Activated CD4-positive, alpha-beta memory T cell treated with anti-CD3 and anti-CD28 coated beads for 36 hours (primary cell): ENCODE results near the gene VWF. TPM values are rescaled to one million over a fixed set of nuclear protein-coding genes. Genes with fewer than 3 reads are reported as not detected.
A peak's percentile ranks its signal among the peaks of the same experiment; 100 is the strongest.
"Not testable (repeated sequence)": the region's sequence is repeated elsewhere in the genome, so short reads cannot be mapped to it uniquely, and the experiment has no call there.

Experiments used
- CTCF ChIA-PET: fragments of 350-600 bp; sonication (Branson Sonifier 250); formaldehyde crosslinking; loops from one replicate; lab custom pipeline; 2021; ENCODE audit warnings: antibody characterized with exemption, inconsistent platforms; lab: Charles Lee
- POLR2A ChIA-PET: fragments of 350-600 bp; sonication (Branson Sonifier 250); formaldehyde crosslinking; loops from one replicate; lab custom pipeline; 2021; ENCODE audit warnings: antibody characterized with exemption; lab: Charles Lee
- DNase-seq: peaks from one replicate; pipeline ENCODE4 v3.0.0-alpha.2; 2020
- H3K27ac Mint-ChIP-seq: one replicate; pipeline ENCODE4 v1.8.0; 2021; ENCODE audit warnings: mixed read lengths
- H3K27me3 Mint-ChIP-seq: one replicate; pipeline ENCODE4 v1.8.0; 2021; ENCODE audit warnings: mixed read lengths
- H3K36me3 Mint-ChIP-seq: one replicate; pipeline ENCODE4 v1.8.0; 2021; ENCODE audit warnings: mixed read lengths
- H3K4me1 Mint-ChIP-seq: one replicate; pipeline ENCODE4 v1.8.0; 2021; ENCODE audit warnings: low read depth, mixed read lengths
- H3K4me3 Mint-ChIP-seq: one replicate; pipeline ENCODE4 v1.8.0; 2021; ENCODE audit warnings: mild to moderate bottlenecking, mixed read lengths
- H3K9me3 Mint-ChIP-seq: one replicate; pipeline ENCODE4 v1.8.0; 2021; ENCODE audit warnings: mixed read lengths
- intact Hi-C: fragments of 100-400 bp; cut with micrococcal nuclease; formaldehyde crosslinking; loops from one replicate; pipeline ENCODE4 v1.15.1; 2023
- total RNA-seq, 2 experiments: library from RNA; stranded (reverse); gene quantifications; one replicate each; pipeline ENCODE4 v1.2.3, GENCODE V29; 2021

VWF gene
- total RNA-seq, 2 experiments from 2014 or later: not detected

GRCh38 chr12:6142368-6143302 lies 18.2 kb upstream of the VWF start:
- H3K9me3 Mint-ChIP-seq, H3K36me3 Mint-ChIP-seq, H3K27me3 Mint-ChIP-seq, DNase-seq, H3K4me3 Mint-ChIP-seq, CTCF ChIA-PET, H3K27ac Mint-ChIP-seq: not testable (repeated sequence)
- POLR2A ChIA-PET: interaction anchor here (0.8 kb wide), 1 partner anchor 25 kb away, joined by 4 read pairs; no protein-coding TSS in a partner anchor
- peaks cover 36% of the 10 kb centered on the region for H3K4me1 Mint-ChIP-seq
- intact Hi-C loops: loop anchor here (10.0 kb wide), 1 partner anchor 68 kb away; no protein-coding TSS in a partner anchor

DNA sequence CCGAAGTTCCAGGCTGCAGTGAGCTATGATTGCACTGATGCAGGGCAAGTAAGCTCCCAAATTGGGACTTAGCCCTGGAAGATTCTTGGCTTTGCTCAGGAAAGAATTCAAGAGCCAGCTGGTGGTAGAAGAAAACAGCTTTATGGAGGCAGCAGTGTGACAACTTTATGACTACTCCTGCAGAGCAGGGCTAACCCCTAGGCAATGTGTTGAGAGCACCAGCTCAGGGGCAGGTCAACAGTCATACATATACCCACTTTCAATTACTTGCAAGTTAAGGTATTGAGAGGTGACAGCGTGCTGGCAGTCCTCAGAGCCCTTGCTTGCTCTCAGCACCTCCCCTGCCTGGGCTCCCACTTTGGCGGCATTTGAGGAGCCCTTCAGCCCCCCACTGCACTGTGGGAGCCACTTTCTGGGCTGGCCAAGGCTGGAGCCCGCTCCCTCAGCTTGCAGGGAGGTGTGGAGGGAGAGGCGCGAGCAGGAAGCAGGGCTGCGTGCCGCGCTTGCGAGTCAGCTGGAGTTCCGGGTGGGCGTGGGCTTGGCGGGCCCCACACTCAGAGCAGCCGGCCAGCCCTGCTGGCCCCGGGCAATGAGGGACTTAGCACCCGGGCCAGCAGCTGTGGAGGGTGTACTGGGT lies 17.4 kb upstream of the VWF start:
- not testable (repeated sequence) for H3K9me3 Mint-ChIP-seq, H3K36me3 Mint-ChIP-seq, H3K4me3 Mint-ChIP-seq, H3K27me3 Mint-ChIP-seq
- Mint-ChIP-seq H3K27ac (peak overlapping the region; percentile 81), H3K4me1 (peaks cover 36% of the 10 kb centered on the region)
- intact Hi-C loops: loop anchor here (2.0 to 10.0 kb wide), 2 partner anchors 27 to 67 kb away; no protein-coding TSS in a partner anchor
- CTCF ChIA-PET: interaction anchor here (0.5 to 1.4 kb wide), 4 partner anchors 22 to 137 kb away, joined by 3 to 5 read pairs (median 3); no protein-coding TSS in a partner anchor
- POLR2A ChIA-PET: interaction anchor here (0.8 kb wide), 1 partner anchor 26 kb away, joined by 4 read pairs; no protein-coding TSS in a partner anchor
- DNase-seq: peak; percentile 35

- Mint-ChIP-seq H3K27ac (peak overlapping the region; percentile 81), H3K9me3 (no peaks in the 10 kb centered on the region), H3K4me1 (peaks cover 36% of the 10 kb centered on the region), H3K4me3 (no peak overlapping the region), H3K36me3 (no peaks in the 10 kb centered on the region), H3K27me3 (no peaks in the 10 kb centered on the region)
- POLR2A ChIA-PET: interaction anchor here (0.6 kb wide), 1 partner anchor 27 kb away, joined by 3 read pairs; no protein-coding TSS in a partner anchor
- DNase-seq: peak; percentile 57
- intact Hi-C loops: loop anchor here (2.0 to 10.0 kb wide), 2 partner anchors 28 to 66 kb away; no protein-coding TSS in a partner anchor
- CTCF ChIA-PET: interaction anchor here (1.1 to 1.4 kb wide), 3 partner anchors 23 to 138 kb away, joined by 3 to 5 read pairs (median 3); no protein-coding TSS in a partner anchor
These were observed 16.4 kb upstream of the VWF start for GRCh38 chr12:6140651-6141447.

GRCh38 chr12:6135071-6135470 lies 10.6 kb upstream of the VWF start:
- Mint-ChIP-seq H3K36me3 (no peaks in the 10 kb centered on the region), H3K27ac (no peak overlapping the region), H3K9me3 (no peaks in the 10 kb centered on the region), H3K4me3 (no peak overlapping the region), H3K4me1 (peaks cover 6% of the 10 kb centered on the region), H3K27me3 (no peaks in the 10 kb centered on the region)
- ChIA-PET POLR2A (no interaction called here), CTCF (interaction anchor here (0.6 kb wide), 1 partner anchor 60 kb away, joined by 3 read pairs; no protein-coding TSS in a partner anchor)
- intact Hi-C loops: no loop called here
- DNase-seq: no peak

GRCh38 chr12:6133642-6134041 lies 9.2 kb upstream of the VWF start:
- Mint-ChIP-seq H3K27ac (no peak overlapping the region), H3K4me1 (no peaks in the 10 kb centered on the region), H3K9me3 (no peaks in the 10 kb centered on the region), H3K4me3 (no peak overlapping the region), H3K27me3 (no peaks in the 10 kb centered on the region), H3K36me3 (no peaks in the 10 kb centered on the region)
- intact Hi-C loops: no loop called here
- DNase-seq: no peak
- POLR2A ChIA-PET: interaction anchor here (0.6 to 0.7 kb wide), 2 partner anchors 88 to 337 kb away, joined by 3 to 4 read pairs; partner anchors contain the start of gene VAMP1
- CTCF ChIA-PET: no interaction called here

GRCh38 chr12:6132496-6132895 lies 8.0 kb upstream of the VWF start:
- no peaks in the 10 kb centered on the region for H3K4me1 Mint-ChIP-seq
- intact Hi-C loops: no loop called here
- DNase-seq: no peak

DNA sequence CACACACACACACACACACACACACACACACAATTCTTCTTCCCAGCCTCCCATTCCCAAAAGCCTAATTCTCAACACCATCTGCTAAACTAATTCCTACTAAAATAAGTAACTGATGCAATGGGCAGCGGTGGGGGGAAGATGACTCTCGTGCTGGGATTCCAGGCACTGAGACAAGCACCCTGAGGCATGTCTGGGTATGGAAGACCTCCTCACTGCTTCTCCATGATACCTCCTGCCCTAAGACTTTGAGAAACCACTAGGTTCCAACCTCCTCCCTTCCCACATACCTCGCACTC lies 789 bp upstream of the VWF start:
- Mint-ChIP-seq H3K9me3 (no peaks in the 10 kb centered on the region), H3K4me1 (no peaks in the 10 kb centered on the region), H3K27ac (no peak overlapping the region), H3K4me3 (no peak overlapping the region), H3K36me3 (no peaks in the 10 kb centered on the region), H3K27me3 (peaks cover 2% of the 10 kb centered on the region)
- intact Hi-C loops: no loop called here
- POLR2A ChIA-PET: no interaction called here
- CTCF ChIA-PET: no interaction called here
- DNase-seq: no peak

More at GRCh38 chr12:6132496-6132895, 8.0 kb upstream of the VWF start:
- Mint-ChIP-seq H3K27ac (no peak overlapping the region), H3K9me3 (no peaks in the 10 kb centered on the region), H3K27me3 (no peaks in the 10 kb centered on the region), H3K36me3 (no peaks in the 10 kb centered on the region), H3K4me3 (no peak overlapping the region)
- POLR2A ChIA-PET: no interaction called here
- CTCF ChIA-PET: no interaction called here

DNA sequence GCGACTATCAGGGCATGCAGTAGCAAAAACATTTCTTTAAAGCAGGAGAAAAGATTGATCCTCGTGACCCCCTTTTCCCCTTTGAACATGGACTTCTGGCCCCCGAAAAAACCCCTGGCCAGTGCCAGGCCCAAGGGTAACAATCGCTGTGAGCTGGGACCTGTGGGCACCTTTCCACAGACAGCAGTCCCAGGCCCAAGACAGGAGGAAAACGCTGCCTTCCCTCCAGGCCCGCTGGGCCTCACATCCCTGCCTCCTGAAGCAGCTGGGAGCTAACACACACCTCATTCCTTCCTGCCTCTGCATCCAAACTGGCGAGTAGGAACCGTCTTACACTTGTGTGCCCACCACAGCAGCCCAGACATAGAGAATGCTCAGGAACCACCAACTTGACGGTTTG lies 1.2 kb downstream of the VWF start:
- no peak overlapping the region for H3K27ac Mint-ChIP-seq
- peaks cover 4% of the 10 kb centered on the region for H3K27me3 Mint-ChIP-seq
- no peak overlapping the region for H3K4me3 Mint-ChIP-seq
- H3K4me1 Mint-ChIP-seq: no peaks in the 10 kb centered on the region
- no peaks in the 10 kb centered on the region for H3K9me3 Mint-ChIP-seq
- CTCF ChIA-PET: no interaction called here
- H3K36me3 Mint-ChIP-seq: no peaks in the 10 kb centered on the region
- POLR2A ChIA-PET: no interaction called here
- no peak for DNase-seq
- intact Hi-C loops: no loop called here

- Mint-ChIP-seq H3K9me3 (no peaks in the 10 kb centered on the region), H3K4me3 (no peak overlapping the region), H3K36me3 (no peaks in the 10 kb centered on the region), H3K4me1 (no peaks in the 10 kb centered on the region), H3K27me3 (peaks cover 4% of the 10 kb centered on the region), H3K27ac (no peak overlapping the region)
- ChIA-PET POLR2A (no interaction called here), CTCF (no interaction called here)
- DNase-seq: no peak
- intact Hi-C loops: no loop called here
These were observed 2.3 kb downstream of the VWF start for GRCh38 chr12:6122201-6122600.

DNA sequence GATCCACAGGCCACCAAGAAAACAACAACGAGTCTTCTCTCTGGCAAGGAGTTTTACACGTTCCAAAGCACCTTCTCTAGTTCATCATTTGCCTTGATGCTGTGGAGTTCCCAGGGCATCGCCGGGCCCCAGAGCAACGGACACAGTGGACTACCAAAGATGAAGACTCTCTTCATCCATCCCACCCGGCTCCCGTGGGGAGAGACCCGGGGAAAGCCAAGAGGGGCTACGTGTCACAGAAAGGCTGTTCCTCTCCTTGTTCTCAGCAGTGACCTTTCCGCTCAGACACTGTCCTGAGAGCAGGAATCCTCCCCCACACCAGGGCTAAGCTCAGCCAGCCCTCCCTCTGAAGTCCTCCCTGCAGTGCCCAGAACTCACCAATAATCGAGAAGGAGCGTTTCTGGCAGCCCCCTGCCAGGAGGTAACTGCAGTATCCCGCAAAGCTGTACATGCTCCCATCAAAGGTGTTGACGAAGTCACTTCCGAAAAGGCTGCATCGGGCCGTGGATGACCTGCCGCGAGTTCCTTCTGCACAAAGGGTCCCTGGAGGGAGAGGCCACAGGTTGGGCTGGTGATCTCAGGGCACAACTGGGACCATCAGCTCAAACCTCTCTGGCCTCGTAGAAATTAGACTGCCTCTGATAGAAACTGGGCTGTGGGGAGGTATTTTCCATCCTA lies 3.5 kb downstream of the VWF start:
- Mint-ChIP-seq H3K9me3 (no peaks in the 10 kb centered on the region), H3K36me3 (no peaks in the 10 kb centered on the region), H3K27ac (no peak overlapping the region), H3K4me1 (no peaks in the 10 kb centered on the region), H3K27me3 (peaks cover 4% of the 10 kb centered on the region), H3K4me3 (no peak overlapping the region)
- intact Hi-C loops: no loop called here
- ChIA-PET CTCF (no interaction called here), POLR2A (no interaction called here)
- no peak for DNase-seq

DNA sequence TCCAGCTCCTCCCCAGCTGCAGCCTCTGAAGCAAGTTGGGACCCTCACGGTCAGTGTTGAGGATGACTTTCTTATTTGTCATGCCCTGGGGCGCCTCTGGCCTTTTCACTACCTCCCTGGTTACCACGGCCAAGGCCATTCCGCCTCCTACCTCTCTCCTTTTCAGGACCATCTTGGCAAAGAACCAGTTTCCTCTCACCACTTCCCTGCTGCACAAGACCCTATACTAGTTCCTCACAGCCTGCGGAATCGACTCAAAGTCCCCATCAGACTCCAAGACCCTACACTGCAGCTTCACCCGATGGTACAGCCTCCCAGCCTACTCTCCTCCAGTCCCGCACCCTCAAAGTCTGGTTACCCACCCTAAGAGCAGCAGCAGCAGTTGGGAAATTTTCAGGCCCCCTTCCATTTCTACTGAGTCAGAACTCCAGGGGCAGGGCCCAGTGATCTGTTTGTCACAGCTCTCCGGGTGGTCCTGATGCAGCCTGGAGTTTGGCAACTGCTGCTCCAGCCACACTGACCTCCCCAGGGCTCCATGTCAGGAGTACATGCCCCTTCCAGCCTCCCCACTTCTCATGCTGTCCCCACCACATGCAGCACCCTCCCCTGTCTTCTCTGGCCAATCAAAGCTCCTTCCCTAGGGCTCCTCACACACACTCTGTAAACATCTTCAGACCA lies 5.4 kb downstream of the VWF start:
- H3K9me3 Mint-ChIP-seq: no peaks in the 10 kb centered on the region
- ChIA-PET CTCF (no interaction called here), POLR2A (no interaction called here)
- no peak overlapping the region for H3K27ac Mint-ChIP-seq
- no peak for DNase-seq
- intact Hi-C loops: no loop called here
- H3K4me1 Mint-ChIP-seq: no peaks in the 10 kb centered on the region
- H3K4me3 Mint-ChIP-seq: no peak overlapping the region
- peaks cover 4% of the 10 kb centered on the region for H3K27me3 Mint-ChIP-seq
- no peaks in the 10 kb centered on the region for H3K36me3 Mint-ChIP-seq
